DOHH2 (cell line): ENCODE data around the gene CACNA2D3.

Experiments
- H3F3A ChIP-seq: fragments of 200-600 bp; sonication (generic), shearing (Covaris generic); 2 replicates; pipeline ENCODE4 v1.6.0; 2016; ENCODE audit warnings: antibody characterized with exemption, mild to moderate bottlenecking; ENCODE audit not compliant: control insufficient read depth, insufficient read depth
- H3K27ac ChIP-seq: fragments of 200-600 bp; sonication (generic); 2 replicates; pipeline ENCODE4 v1.5.1; 2014; ENCODE audit warnings: low read depth, mild to moderate bottlenecking, low read length, moderate library complexity
- H3K27me3 ChIP-seq: fragments of 200-600 bp; sonication (generic); 2 replicates; pipeline ENCODE4 v1.6.1; 2014; ENCODE audit warnings: mild to moderate bottlenecking, low read length, mixed read lengths; ENCODE audit not compliant: control insufficient read depth
- H3K36me3 ChIP-seq: fragments of 200-600 bp; sonication (generic); 2 replicates; pipeline ENCODE4 v1.6.1; 2014; ENCODE audit warnings: mild to moderate bottlenecking, low read length, moderate library complexity, mixed read lengths; ENCODE audit not compliant: control insufficient read depth
- H3K4me1 ChIP-seq: fragments of 200-600 bp; sonication (generic); 2 replicates; pipeline ENCODE4 v1.6.1; 2014; ENCODE audit warnings: mild to moderate bottlenecking, low read length, mixed read lengths; ENCODE audit not compliant: control insufficient read depth
- H3K4me2 ChIP-seq: fragments of 200-600 bp; sonication (generic); 2 replicates; pipeline ENCODE4 v1.6.0; 2014; ENCODE audit warnings: mild to moderate bottlenecking, low read length, moderate library complexity
- H3K4me3 ChIP-seq: fragments of 200-600 bp; sonication (generic); 2 replicates; pipeline ENCODE4 v1.5.1; 2014; ENCODE audit warnings: mild to moderate bottlenecking, low read length, mixed read lengths
- H3K79me2 ChIP-seq: fragments of 200-600 bp; sonication (generic); 2 replicates; pipeline ENCODE4 v1.6.1; 2014; ENCODE audit warnings: mild to moderate bottlenecking, low read length, mixed read lengths; ENCODE audit not compliant: control insufficient read depth
- H3K9me2 ChIP-seq: fragments of 200-600 bp; sonication (generic); replicated peaks from 2 replicates; pipeline ENCODE4 v1.6.1; 2014; ENCODE audit warnings: mild to moderate bottlenecking, low read length, mixed read lengths; ENCODE audit not compliant: control insufficient read depth
- H3K9me3 ChIP-seq: fragments of 200-600 bp; sonication (generic); 2 replicates; pipeline ENCODE4 v1.6.1; 2014; ENCODE audit warnings: antibody characterized with exemption, low read length, mixed read lengths; ENCODE audit not compliant: control insufficient read depth, insufficient read depth
- H4K20me1 ChIP-seq: fragments of 200-600 bp; sonication (generic); 2 replicates; pipeline ENCODE4 v1.6.0; 2014; ENCODE audit warnings: low read depth, mild to moderate bottlenecking, antibody characterized with exemption, low read length, moderate library complexity; ENCODE audit not compliant: control insufficient read depth, insufficient read depth
- EZH2phosphoT487 ChIP-seq: fragments of 200-600 bp; sonication (generic); IDR thresholded peaks from 2 replicates; pipeline ENCODE4 v1.6.1; 2017; ENCODE audit warnings: borderline replicate concordance, mild to moderate bottlenecking, antibody characterized with exemption, low read length, moderate library complexity, mixed read lengths
- TF ChIP-seq, protein P1 (sequence below): fragments of 200-600 bp; sonication (generic); IDR thresholded peaks from one replicate; pipeline ENCODE4 v1.5.1; 2014; ENCODE audit warnings: antibody characterized with exemption, mild to moderate bottlenecking, low read depth, low read length; ENCODE audit not compliant: poor library complexity, severe bottlenecking

The CACNA2D3 gene

DNA sequence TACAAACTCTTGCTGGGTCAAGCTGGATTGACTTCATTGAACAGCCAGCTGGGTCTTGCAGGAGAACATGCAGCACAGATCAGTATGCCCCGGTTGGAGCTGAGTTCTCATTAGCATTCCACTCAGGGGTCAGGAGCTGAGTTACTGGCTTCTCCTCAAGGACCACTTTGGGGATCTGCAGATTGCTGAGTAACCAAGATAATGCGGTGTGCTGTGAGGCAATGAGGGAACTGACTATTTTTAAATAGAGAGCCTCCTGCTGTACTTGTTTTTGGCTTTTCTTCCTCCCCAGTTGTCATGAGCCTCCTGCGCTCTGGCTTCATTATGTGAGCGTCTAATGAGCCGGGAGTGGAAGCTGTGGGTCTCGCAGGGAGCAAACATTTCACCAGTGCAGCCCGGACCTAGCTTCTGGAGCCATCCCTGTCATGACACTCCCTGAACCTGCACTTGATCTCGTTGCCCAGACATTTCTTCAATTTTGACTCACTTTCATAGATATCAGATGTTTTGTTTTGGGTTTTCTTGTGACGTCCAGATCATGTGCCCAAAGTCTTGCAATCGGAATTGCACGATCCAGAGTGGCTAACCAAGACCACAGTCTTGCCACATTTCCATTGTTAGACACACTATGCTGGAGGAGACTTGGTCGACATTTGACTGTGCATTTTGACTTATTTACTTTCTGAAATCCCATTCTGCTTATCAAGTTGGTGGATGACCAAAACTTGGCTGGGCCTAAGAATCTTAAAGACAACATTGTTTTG lies 478.3 kb downstream of the CACNA2D3 start:
- Histone ChIP-seq H3K27me3 (no peaks in the 10 kb centered on the region), H3K4me3 (no peak overlapping the region), H3K4me1 (no peaks in the 10 kb centered on the region), H4K20me1 (no peaks in the 10 kb centered on the region), H3K9me3 (no peaks in the 10 kb centered on the region), H3F3A (no peaks in the 10 kb centered on the region), H3K4me2 (no peak overlapping the region), H3K27ac (no peak overlapping the region), H3K79me2 (no peaks in the 10 kb centered on the region), H3K9me2 (no peaks in the 10 kb centered on the region), H3K36me3 (no peaks in the 10 kb centered on the region)
- TF ChIP-seq, protein P1, sequence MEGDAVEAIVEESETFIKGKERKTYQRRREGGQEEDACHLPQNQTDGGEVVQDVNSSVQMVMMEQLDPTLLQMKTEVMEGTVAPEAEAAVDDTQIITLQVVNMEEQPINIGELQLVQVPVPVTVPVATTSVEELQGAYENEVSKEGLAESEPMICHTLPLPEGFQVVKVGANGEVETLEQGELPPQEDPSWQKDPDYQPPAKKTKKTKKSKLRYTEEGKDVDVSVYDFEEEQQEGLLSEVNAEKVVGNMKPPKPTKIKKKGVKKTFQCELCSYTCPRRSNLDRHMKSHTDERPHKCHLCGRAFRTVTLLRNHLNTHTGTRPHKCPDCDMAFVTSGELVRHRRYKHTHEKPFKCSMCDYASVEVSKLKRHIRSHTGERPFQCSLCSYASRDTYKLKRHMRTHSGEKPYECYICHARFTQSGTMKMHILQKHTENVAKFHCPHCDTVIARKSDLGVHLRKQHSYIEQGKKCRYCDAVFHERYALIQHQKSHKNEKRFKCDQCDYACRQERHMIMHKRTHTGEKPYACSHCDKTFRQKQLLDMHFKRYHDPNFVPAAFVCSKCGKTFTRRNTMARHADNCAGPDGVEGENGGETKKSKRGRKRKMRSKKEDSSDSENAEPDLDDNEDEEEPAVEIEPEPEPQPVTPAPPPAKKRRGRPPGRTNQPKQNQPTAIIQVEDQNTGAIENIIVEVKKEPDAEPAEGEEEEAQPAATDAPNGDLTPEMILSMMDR = no peak
- no peak for TF ChIP-seq EZH2phosphoT487

DNA sequence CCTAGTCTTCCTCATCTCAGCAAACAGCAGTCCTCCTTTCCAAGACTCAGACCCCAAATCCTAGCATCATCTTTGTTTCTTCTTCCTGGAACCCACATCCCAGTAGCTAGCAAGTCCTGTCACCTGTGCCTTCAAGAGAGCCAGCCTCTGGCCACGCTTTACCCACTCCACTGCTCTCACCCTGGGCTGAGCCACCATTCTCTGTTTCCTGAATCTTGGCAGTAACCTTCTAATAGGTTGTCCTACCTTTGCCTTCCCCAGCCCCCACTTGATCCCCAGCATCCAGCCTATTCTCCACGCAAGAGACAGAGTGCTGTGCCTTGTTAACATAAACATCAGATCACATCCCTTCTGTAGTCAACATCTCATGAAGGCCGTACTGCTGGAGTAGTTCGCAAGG lies 482.1 kb downstream of the CACNA2D3 start:
- Histone ChIP-seq H3K27ac (no peak overlapping the region), H3K9me2 (no peaks in the 10 kb centered on the region; the same call in 1 of the 2 replicates), H4K20me1 (no peaks in the 10 kb centered on the region), H3K27me3 (no peaks in the 10 kb centered on the region), H3K4me3 (no peak overlapping the region), H3K36me3 (no peaks in the 10 kb centered on the region), H3K79me2 (no peaks in the 10 kb centered on the region), H3K4me1 (no peaks in the 10 kb centered on the region), H3K9me3 (no peaks in the 10 kb centered on the region), H3F3A (no peaks in the 10 kb centered on the region), H3K4me2 (no peak overlapping the region)
- no peak for TF ChIP-seq EZH2phosphoT487
- TF ChIP-seq, protein P1 = no peak

DNA sequence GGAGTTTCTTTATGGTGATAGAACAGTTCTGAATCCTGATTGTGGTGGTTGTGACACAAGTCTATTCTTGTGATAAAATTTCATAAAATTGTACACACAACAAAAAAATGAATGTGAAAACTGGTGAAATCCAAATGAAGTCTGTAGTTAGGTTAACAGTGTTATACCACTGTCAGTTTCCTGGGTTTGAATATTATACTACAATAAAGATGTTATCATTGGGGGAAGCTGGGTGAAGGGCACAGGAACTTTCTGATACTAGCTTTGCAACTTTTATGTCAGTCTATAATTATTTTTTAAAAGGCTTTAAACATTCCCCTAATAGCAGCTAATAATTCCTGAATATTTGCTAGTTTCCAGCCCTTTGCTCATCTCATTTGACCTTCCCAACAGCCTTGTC lies 485.7 kb downstream of the CACNA2D3 start:
- TF ChIP-seq, protein P1 = no peak
- no peak for TF ChIP-seq EZH2phosphoT487
- no peaks in the 10 kb centered on the region for H3K36me3 ChIP-seq

More for the DNA sequence above, 485.7 kb downstream of the CACNA2D3 start:
- no peaks in the 10 kb centered on the region for H3K79me2 ChIP-seq
- H3F3A ChIP-seq = no peaks in the 10 kb centered on the region
- no peaks in the 10 kb centered on the region for H3K27me3 ChIP-seq
- no peak overlapping the region for H3K4me2 ChIP-seq
- no peaks in the 10 kb centered on the region for H3K9me3 ChIP-seq
- H3K4me3 ChIP-seq = no peak overlapping the region
- H3K9me2 ChIP-seq = no peaks in the 10 kb centered on the region; the same call in 1 of the 2 replicates
- no peaks in the 10 kb centered on the region for H3K4me1 ChIP-seq
- no peak overlapping the region for H3K27ac ChIP-seq
- no peaks in the 10 kb centered on the region for H4K20me1 ChIP-seq
